ENCODE results near the gene RPS6KA4. TPM values are rescaled to one million over a fixed set of nuclear protein-coding genes. Genes with fewer than 3 reads are reported as not detected.

RPS6KA4 gene
- total RNA-seq, 1 experiment from 2014 or later: 24.5 TPM

DNA sequence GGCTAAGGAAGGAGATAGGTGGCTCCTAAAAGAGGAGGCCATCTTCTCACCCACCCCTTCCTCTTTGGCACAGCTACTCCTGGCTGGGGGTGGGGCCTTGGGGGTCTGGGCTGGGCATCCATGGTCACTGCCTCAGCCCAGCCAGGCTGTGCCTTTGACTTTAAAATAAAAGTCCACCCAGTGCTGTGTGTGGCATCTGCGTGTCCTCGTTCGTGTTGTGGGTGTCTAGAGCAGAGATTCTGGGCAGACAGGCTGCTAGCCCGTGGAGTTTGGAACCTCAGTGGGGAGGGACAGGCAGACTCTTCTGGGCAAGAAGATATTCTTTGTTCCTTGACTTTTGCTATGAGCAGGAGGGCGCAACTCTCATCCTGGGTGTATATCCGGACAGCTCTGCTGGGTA, 13.1 kb downstream of the RPS6KA4 start:
- no TSS peak for BruUV-seq (replicated peaks)
- no peak for DNase-seq (ENCODE audit: low spot score)
- no peaks in the 10 kb centered on the region for H3K9me3 ChIP-seq (ENCODE audit: low read depth, low read length, poor library complexity, severe bottlenecking)
- H3K36me3 ChIP-seq (ENCODE audit: insufficient read depth, low read length, poor library complexity, severe bottlenecking): no peaks in the 10 kb centered on the region
- H3K4me3 ChIP-seq (ENCODE audit: low read depth, low read length, poor library complexity, severe bottlenecking): no peak overlapping the region
- H3K4me1 ChIP-seq (ENCODE audit: insufficient read depth, low read length, poor library complexity, severe bottlenecking): peaks cover 10% of the 10 kb centered on the region
- H3K27ac ChIP-seq (ENCODE audit: low read depth, low read length, poor library complexity, severe bottlenecking): peak overlapping the region; percentile 10
- CTCF ChIA-PET: interaction anchor here (1.0 kb wide), 1 partner anchor 17 kb away, joined by 5 read pairs; no protein-coding TSS in a partner anchor
- intact Hi-C loops (cut with micrococcal nuclease; ENCODE audit: unreplicated experiment): no loop called here
- H3K27me3 ChIP-seq (replicated peaks; ENCODE audit: insufficient read depth, low read depth, low read length, poor library complexity): no peaks in the 10 kb centered on the region
- POLR2A ChIA-PET (ENCODE audit: low non-redundant PET): no interaction called here
- TF ChIP-seq, protein P1, sequence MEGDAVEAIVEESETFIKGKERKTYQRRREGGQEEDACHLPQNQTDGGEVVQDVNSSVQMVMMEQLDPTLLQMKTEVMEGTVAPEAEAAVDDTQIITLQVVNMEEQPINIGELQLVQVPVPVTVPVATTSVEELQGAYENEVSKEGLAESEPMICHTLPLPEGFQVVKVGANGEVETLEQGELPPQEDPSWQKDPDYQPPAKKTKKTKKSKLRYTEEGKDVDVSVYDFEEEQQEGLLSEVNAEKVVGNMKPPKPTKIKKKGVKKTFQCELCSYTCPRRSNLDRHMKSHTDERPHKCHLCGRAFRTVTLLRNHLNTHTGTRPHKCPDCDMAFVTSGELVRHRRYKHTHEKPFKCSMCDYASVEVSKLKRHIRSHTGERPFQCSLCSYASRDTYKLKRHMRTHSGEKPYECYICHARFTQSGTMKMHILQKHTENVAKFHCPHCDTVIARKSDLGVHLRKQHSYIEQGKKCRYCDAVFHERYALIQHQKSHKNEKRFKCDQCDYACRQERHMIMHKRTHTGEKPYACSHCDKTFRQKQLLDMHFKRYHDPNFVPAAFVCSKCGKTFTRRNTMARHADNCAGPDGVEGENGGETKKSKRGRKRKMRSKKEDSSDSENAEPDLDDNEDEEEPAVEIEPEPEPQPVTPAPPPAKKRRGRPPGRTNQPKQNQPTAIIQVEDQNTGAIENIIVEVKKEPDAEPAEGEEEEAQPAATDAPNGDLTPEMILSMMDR (conservative IDR thresholded peaks at IDR 0.05; ENCODE audit: low read depth, low read length): no peak
- no peak for TF ChIP-seq EZH2 (IDR thresholded peaks at IDR 0.05; ENCODE audit: borderline replicate concordance, low read depth, low read length, poor library complexity, severe bottlenecking)

DNA sequence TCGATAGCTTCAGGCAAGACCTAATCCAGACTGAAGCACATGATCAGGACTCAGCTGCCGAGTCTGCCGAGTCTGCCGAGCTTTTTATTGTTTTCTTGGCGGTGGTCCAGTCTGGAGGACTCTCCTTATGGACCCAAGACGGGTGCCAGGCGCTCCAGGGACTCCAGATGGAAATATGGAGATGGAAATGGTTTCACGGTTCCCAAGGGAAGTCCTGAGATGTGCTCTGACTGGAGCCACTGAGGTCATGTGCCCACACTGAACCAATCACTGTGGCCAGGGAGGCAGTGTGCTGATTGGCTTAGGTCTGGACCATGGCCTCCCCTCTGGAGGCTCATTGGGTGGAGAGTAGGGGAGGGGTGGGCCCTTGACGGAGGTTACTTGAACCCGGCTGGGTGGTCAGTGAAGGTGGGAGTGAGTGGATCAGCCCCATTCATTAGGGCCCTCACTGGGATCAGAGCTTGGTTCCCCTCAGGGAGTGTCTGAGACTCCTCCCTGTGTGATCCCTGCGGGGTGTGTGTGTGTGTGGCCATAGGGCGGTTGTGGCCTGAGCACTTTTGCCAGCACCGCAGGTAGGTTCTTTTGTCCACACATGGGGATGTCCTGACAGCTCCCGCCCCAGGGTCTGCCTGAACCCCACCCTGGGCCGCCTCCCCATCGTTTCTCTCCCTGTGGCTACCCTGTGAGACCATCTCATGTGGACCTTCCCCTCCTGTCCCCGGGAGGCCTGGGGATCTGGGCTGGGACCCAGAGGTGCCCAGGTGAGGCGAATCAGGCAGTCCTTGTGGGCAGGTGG, 14.0 kb downstream of the RPS6KA4 start:
- ChIA-PET POLR2A (ENCODE audit: low non-redundant PET) (no interaction called here), CTCF (interaction anchor here (0.5 to 1.0 kb wide), 3 partner anchors 18 to 468 kb away, joined by 3 to 5 read pairs (median 5); no protein-coding TSS in a partner anchor)
- intact Hi-C loops (cut with micrococcal nuclease; ENCODE audit: unreplicated experiment): no loop called here
- H3K4me1 ChIP-seq (ENCODE audit: insufficient read depth, low read length, poor library complexity, severe bottlenecking): peaks cover 10% of the 10 kb centered on the region
- peak overlapping the region; percentile 10 for H3K27ac ChIP-seq (ENCODE audit: low read depth, low read length, poor library complexity, severe bottlenecking)
- DNase-seq (ENCODE audit: low spot score): peak; percentile 97
- no peaks in the 10 kb centered on the region for H3K9me3 ChIP-seq (ENCODE audit: low read depth, low read length, poor library complexity, severe bottlenecking)
- TF ChIP-seq, protein P1 (conservative IDR thresholded peaks at IDR 0.05; ENCODE audit: low read depth, low read length): no peak
- TF ChIP-seq EZH2 (IDR thresholded peaks at IDR 0.05; ENCODE audit: borderline replicate concordance, low read depth, low read length, poor library complexity, severe bottlenecking): no peak
- H3K4me3 ChIP-seq (ENCODE audit: low read depth, low read length, poor library complexity, severe bottlenecking): peak overlapping the region; percentile 44
- no peaks in the 10 kb centered on the region for H3K27me3 ChIP-seq (replicated peaks; ENCODE audit: insufficient read depth, low read depth, low read length, poor library complexity)
- BruUV-seq (replicated peaks): no TSS peak
- no peaks in the 10 kb centered on the region for H3K36me3 ChIP-seq (ENCODE audit: insufficient read depth, low read length, poor library complexity, severe bottlenecking)

DNA sequence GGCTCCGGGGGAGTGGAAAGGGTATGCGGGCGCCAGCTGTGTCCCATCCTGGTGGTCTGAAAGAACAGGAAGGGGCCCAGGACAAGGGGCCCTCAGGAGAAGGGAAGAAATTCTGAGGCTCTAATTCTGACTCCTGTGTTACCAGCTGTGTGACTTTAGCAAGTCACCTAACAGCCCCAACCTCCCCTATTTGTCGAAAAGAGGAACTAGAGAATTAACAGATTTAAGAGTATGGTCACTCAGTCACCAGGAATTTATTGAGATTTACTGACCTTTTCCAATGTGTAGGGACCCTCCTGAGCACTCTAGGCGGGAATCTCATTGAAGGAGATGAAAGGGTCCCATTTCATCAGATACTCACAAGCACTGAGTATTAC, 14.6 kb downstream of the RPS6KA4 start:
- Histone ChIP-seq H3K9me3 (ENCODE audit: low read depth, low read length, poor library complexity, severe bottlenecking) (no peaks in the 10 kb centered on the region), H3K4me3 (ENCODE audit: low read depth, low read length, poor library complexity, severe bottlenecking) (peak overlapping the region; percentile 44), H3K27me3 (replicated peaks; ENCODE audit: insufficient read depth, low read depth, low read length, poor library complexity) (no peaks in the 10 kb centered on the region), H3K27ac (ENCODE audit: low read depth, low read length, poor library complexity, severe bottlenecking) (no peak overlapping the region), H3K4me1 (ENCODE audit: insufficient read depth, low read length, poor library complexity, severe bottlenecking) (peaks cover 10% of the 10 kb centered on the region), H3K36me3 (ENCODE audit: insufficient read depth, low read length, poor library complexity, severe bottlenecking) (no peaks in the 10 kb centered on the region)
- intact Hi-C loops (cut with micrococcal nuclease; ENCODE audit: unreplicated experiment): no loop called here
- POLR2A ChIA-PET (ENCODE audit: low non-redundant PET): no interaction called here
- TF ChIP-seq EZH2 (IDR thresholded peaks at IDR 0.05; ENCODE audit: borderline replicate concordance, low read depth, low read length, poor library complexity, severe bottlenecking): no peak
- TF ChIP-seq, protein P1 (conservative IDR thresholded peaks at IDR 0.05; ENCODE audit: low read depth, low read length): no peak
- DNase-seq (ENCODE audit: low spot score): no peak
- BruUV-seq (replicated peaks): no TSS peak
- CTCF ChIA-PET: no interaction called here

Measured in A673 (cell line).